AG08395 (cell line): ENCODE measurements around the gene GALNT2.

Source experiments
- DNase-seq: peaks from one replicate; pipeline ENCODE4 v3.0.0; 2012; ENCODE audit warnings: mixed read lengths, low spot score

Gene GALNT2

GRCh38 chr1:230237009-230237370 is 170.0 kb downstream of the GALNT2 start:
- DNase-seq, result no peak

DNA sequence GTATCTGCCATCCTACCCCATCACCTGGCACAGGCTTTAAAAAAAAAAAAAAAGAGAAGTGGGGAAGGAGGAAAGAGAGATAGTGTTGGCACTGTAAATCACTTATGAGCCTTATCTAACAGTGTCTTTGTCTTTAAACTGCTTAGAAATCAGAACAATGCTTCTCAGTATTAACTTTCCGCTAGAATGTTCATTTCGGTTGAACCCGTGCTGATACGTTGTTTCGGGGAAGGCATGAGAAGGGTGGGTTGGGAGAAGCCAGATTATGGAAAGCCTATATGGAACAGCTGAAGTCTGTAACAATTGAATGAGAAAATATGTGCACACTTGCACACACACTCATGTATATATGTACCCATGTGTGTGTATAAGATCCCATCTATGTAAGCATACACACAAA is 170.8 kb downstream of the GALNT2 start:
- DNase-seq, result no peak

GRCh38 chr1:230240446-230241086 is 173.5 kb downstream of the GALNT2 start:
- DNase-seq, result no peak

DNA sequence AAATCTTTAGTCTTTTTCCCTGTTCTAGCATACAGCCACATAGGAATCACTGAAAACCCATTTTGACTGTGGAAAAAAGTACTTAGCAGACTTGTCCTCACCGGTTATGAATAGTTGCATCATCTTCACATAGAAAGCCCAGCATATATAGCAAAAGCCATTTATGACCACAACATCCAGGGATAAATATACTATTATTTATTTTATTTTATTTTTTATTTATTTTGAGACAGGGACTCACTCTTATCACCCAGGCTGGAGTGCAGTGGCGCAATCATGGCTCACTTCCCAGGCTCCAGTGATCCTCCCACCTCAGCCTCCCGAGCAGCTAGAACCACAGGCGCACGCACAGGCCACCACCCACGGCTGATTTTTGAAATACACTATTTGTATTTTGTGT is 175.3 kb downstream of the GALNT2 start:
- no peak for DNase-seq

GRCh38 chr1:230243146-230243545 is 176.1 kb downstream of the GALNT2 start:
- no peak for DNase-seq

DNA sequence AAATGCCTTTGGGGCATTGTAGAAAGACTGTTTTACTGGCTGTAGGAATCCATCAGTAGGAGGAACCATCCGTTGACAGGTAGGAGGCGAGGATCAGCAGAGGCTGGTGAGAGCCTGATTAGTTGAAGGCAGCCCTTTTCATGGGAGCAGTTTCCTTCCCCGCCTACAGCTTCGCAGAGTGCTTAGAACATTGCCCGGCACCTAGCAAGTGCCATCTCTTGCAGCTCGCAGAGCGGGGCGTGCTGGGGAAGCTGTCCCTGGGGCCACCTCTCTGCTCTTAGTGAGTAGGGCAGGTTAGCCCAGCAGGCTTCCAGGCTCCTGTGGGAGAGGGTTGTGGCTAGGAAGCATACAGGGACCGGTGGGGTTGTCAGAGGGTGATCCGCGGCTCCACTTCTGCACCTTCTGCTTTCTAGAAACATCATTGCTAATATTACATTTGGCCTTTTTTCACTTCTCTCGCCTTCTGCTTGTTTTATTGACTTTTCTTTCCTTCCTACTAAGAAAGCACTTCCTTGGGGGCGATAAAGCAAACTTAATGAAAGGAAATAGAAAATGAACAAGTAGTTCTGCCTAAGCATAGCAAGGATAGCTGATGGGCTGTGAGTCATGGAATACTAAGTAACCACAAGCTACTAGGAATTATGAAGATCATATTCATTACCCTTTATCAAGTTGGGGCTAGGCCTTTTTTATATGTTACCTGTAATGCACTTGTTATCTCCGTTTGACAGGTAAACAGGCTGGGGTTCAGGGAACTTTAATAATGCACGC is 176.7 kb downstream of the GALNT2 start:
- peak; percentile 9 for DNase-seq

GRCh38 chr1:230246551-230246950 is 179.5 kb downstream of the GALNT2 start:
- DNase-seq, result no peak

DNA sequence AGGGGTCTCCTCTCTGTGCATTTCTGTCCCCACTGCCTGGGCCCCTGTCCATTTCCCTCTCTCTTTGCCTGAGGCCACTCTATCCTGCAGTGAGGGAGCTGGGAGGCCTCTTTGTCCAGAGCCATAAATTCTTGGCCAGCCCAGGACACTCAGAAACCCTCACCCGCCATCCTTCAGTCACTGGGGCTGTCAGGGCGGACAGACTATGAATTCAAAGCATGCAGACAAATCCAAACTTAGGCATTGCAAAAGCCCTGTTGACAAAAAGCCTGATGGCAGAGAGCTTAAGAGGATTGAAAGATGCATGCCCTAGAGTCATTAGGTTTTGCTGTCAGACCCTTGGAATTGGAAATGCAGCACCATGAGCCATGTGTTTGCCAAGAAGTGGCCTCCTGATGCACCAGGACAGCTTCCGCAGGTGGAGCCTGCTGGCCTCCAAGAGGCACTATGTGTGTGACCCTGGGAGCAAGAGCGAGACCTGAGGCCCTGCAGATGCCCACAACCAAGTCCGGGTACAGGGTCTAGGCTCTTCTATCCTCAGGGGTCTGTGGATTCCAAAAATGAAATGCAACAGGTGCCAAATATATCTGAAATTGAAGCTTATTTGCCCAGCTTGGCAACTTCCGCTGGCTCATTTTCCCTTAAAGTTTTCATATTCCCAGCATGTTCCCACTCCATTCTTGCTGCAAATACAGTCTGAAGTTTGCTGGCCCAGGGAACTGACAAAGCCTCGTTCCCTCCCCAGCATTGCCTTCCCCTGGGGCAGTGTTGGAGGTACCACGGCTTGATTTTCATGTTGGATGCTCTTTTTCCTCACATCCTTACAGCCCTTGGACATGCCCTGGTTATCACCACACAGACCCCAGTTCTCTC is 181.2 kb downstream of the GALNT2 start:
- DNase-seq, result no peak

DNA sequence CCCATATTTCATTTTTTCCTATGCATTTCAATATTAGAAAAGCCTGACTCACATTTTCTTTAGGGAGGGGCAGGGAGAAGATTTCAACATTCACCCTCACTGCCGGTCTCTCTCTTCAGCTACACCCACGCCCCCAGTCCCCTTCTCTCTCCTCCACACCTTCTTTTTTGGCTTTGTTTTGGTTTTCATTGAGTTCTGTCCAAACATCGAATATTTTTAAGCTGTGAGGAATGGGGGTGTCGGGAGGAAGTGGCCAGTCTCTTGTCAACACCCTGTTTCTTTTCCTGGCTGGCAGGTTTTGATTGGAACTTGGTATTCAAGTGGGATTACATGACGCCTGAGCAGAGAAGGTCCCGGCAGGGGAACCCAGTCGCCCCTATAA is 181.8 kb downstream of the GALNT2 start:
- DNase-seq, result no peak

- no peak for DNase-seq
These were observed 182.8 kb downstream of the GALNT2 start for GRCh38 chr1:230249695-230250480.

DNA sequence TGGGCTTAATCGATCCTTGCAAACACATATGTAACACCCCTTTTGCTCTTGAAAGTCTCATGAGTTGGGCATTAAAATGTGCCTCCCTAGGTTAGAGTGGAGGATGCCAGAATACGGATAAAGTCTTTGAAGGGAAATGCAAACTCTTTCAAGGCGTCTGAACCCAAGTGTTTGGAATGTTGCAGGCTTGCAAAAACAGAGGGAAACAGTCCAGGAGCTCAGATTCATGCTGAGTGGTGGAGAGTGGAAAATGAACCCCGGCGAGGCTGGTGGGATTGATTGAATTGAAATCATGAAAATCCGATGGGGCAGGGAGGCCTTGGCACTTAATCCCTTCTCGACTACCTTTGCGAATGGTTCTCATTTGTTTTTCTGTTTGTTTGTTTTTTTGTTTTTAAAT is 183.6 kb downstream of the GALNT2 start:
- no peak for DNase-seq

DNA sequence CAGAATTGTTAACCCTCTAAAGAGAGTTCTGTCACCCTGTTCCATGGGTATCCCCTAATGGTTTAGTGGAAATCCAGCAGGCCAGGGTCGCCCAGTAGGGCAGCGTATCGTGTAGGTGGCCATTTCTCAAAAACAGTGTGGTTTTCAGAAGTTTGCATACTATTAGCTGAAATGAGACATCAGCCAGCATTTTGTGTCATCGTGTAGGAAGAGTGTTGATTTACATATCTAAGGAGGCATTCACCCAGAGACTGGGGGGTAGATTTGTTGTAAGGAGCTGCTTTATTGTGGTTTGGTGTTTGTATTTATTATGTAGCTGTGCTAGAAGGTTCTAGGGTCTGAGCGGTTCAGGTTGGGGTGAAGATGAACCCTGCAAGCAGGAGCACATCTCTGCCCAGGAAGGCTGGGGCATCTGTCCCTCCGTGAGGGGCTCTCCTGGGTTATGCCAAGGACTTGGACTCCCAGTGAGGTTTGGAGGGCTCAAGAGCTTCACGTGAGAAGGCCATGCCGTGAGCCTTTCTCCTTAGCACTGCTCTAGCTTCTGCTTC is 184.7 kb downstream of the GALNT2 start:
- no peak for DNase-seq

GRCh38 chr1:230253150-230253549 is 186.1 kb downstream of the GALNT2 start:
- DNase-seq, result no peak

DNA sequence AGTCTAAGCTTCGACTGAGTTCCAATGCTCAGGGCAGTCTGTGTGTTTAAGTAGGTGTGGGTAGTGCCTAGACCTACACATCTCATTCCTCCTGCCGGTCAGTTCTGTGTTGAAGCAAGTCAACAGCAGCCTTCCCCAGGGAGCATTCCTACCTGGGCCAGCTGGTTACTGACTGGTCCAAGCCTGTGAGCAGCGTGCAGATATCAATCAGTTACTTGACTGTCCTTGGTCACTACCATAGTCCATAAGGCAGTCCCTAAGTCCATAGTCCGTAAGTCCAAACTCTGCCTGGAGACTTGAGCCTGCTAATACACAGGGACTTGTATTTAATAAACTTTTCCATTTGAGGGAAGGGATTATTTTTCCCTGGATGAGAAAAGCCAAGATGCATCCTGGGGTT is 187.2 kb downstream of the GALNT2 start:
- DNase-seq, result no peak

DNA sequence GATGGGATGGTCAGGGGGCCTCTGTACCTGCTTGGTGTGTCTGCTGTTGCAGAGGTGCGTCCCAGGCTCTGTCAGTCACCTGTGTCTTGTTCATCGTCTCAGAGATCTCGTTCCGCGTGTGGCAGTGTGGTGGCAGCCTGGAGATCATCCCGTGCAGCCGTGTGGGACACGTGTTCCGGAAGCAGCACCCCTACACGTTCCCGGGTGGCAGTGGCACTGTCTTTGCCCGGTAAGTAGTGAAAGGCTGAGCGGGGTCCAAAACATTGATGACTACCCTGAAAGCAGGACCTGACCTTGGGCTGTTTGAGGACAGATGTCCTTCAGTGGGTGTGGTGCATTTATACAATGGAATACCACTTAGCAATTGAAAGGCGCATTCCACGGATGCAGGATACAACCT is 188.1 kb downstream of the GALNT2 start:
- DNase-seq, result no peak

GRCh38 chr1:230255991-230256390 is 189.0 kb downstream of the GALNT2 start:
- no peak for DNase-seq

GRCh38 chr1:230256896-230257295 is 189.9 kb downstream of the GALNT2 start:
- DNase-seq, result no peak

DNA sequence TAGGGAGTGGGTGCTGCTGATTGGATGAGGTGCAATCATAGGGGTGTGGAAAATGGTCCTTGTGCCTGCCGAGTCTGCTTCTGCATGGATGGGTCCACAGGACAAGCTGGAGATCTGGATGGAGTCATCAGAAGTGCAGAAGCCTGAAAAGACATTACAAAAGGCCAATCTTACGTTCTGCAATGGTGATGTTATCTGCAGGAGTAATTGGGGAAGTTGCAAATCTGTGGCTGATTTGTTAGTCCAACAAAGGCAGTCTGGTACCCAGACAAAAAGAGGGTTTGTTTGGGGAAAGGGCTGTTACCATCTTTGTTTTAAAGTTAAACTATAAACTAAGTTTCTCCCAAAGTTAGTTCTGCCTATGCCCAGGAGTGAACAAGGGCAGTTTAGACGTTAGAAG is 192.6 kb downstream of the GALNT2 start:
- no peak for DNase-seq

GRCh38 chr1:230260831-230261230 is 193.8 kb downstream of the GALNT2 start:
- DNase-seq, result no peak

- no peak for DNase-seq
These were observed 195.1 kb downstream of the GALNT2 start for GRCh38 chr1:230261928-230262650.
